AG08395 (cell line): Measurements from ENCODE around the gene DLX4.

ENCODE experiments used
- DNase-seq: peaks from one replicate; pipeline ENCODE4 v3.0.0; 2012; ENCODE audit warnings: mixed read lengths, low spot score

Gene DLX4

GRCh38 chr17:49969134-49969759 is at the start of gene DLX4:
Gene DLX4 (plus strand): TSS chr17:49969190. CDS start chr17:49969469, 279 bp downstream.
- peak; percentile 49 for DNase-seq

- DNase-seq, result no peak
Measured at GRCh38 chr17:49920030-49920769, 48.8 kb upstream of the DLX4 start.

- DNase-seq, result no peak
Measured at GRCh38 chr17:49922095-49922494, 46.9 kb upstream of the DLX4 start.

- no peak for DNase-seq
Measured at GRCh38 chr17:49924116-49924515, 44.9 kb upstream of the DLX4 start.

GRCh38 chr17:49924589-49924988 is 44.4 kb upstream of the DLX4 start:
- no peak for DNase-seq

- no peak for DNase-seq
Measured at GRCh38 chr17:49925921-49926320, 43.1 kb upstream of the DLX4 start.

GRCh38 chr17:49926886-49927285 is 42.1 kb upstream of the DLX4 start:
- peak; percentile 59 for DNase-seq

- DNase-seq, result no peak
Measured at GRCh38 chr17:49928126-49928800, 40.7 kb upstream of the DLX4 start.

GRCh38 chr17:49928837-49929475 is 40.0 kb upstream of the DLX4 start:
- DNase-seq, result peak; percentile 28

GRCh38 chr17:49930880-49931279 is 38.1 kb upstream of the DLX4 start:
- no peak for DNase-seq

- no peak for DNase-seq
Measured at GRCh38 chr17:49931416-49932137, 37.4 kb upstream of the DLX4 start.

- no peak for DNase-seq
Measured at GRCh38 chr17:49932138-49932723, 36.8 kb upstream of the DLX4 start.

- DNase-seq, result no peak
Measured at GRCh38 chr17:49932901-49933300, 36.1 kb upstream of the DLX4 start.

- DNase-seq, result no peak
Measured at GRCh38 chr17:49935526-49936210, 33.3 kb upstream of the DLX4 start.

GRCh38 chr17:49936386-49936785 is 32.6 kb upstream of the DLX4 start:
- DNase-seq, result no peak

GRCh38 chr17:49939318-49939717 is 29.7 kb upstream of the DLX4 start:
- no peak for DNase-seq

- DNase-seq, result no peak
Measured at GRCh38 chr17:49941427-49941826, 27.6 kb upstream of the DLX4 start.

GRCh38 chr17:49942947-49943346 is 26.0 kb upstream of the DLX4 start:
- DNase-seq, result no peak

- DNase-seq, result no peak
Measured at GRCh38 chr17:49944273-49944870, 24.6 kb upstream of the DLX4 start.

- DNase-seq, result no peak
Measured at GRCh38 chr17:49946208-49946607, 22.8 kb upstream of the DLX4 start.
